Measurements from ENCODE around the gene SBDS. TPM values are rescaled to one million over a fixed set of nuclear protein-coding genes. Genes with fewer than 3 reads are reported as not detected.

SBDS gene
- total RNA-seq, 1 experiment from 2014 or later = 185 TPM

DNA sequence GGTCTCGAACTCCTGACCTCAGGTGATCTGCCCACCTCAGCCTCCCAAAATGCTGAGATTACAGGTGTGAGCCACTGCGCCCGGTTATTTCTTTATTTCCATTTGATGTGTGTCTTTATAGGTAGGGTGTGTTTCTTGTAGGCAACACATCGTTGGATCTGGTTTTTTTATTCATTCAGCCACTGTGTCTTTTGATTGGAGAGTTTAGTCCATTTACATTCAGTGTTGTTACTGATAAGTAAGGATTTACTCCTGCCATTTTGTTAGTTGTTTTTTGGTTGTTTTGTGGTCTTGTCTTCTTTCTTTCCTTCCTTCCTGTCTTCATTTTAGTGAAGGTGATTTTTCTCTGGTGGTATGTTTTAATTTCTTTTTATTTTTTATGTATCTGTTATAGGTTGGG lies 57.4 kb downstream of the SBDS start:
- no peak for DNase-seq (ENCODE audit: low read depth)

Other genes with a start within 250 kb of the SBDS start
- 146 and 150 TPM in 2 replicates for gene TMEM248, start 74.4 kb downstream of the SBDS start, total RNA-seq (2014; rRNA removed; shearing (Covaris generic))
- 34.5 and 43.1 TPM in 2 replicates for gene TYW1, start 1.2 kb upstream of the SBDS start, total RNA-seq (2014; rRNA removed; shearing (Covaris generic))